Transverse colon (tissue), 4 donors: ENCODE data around the gene GJA5. TPM values are rescaled to one million over a fixed set of nuclear protein-coding genes. Genes with fewer than 3 reads are reported as not detected.

Experiments used
- DNase-seq: peaks from one replicate; pipeline ENCODE4 v3.0.0-alpha.2; 2019
- H3K27ac ChIP-seq, 4 donors: fragments of 200-600 bp; sonication (generic); 2 replicates each; pipeline ENCODE4 v1.5.1; 2016 to 2018; ENCODE audit warnings: inconsistent platforms in 4 of 4
- H3K27me3 ChIP-seq: fragments of 200-600 bp; sonication (generic); 2 replicates; pipeline ENCODE4 v1.5.1; 2017; ENCODE audit warnings: inconsistent platforms
- H3K36me3 ChIP-seq, 4 donors: fragments of 200-600 bp; sonication (generic); 2 replicates each; pipeline ENCODE4 v1.5.1; 2017 to 2019; ENCODE audit warnings: inconsistent platforms in 4 of 4
- H3K4me1 ChIP-seq, 4 donors: fragments of 200-600 bp; sonication (generic); 2 replicates each; pipeline ENCODE4 v1.5.1; 2017 to 2020; ENCODE audit warnings: inconsistent platforms in 4 of 4
- H3K4me3 ChIP-seq, 4 donors: fragments of 200-600 bp; sonication (generic); 1 replicate in 1 of 4; 2 replicates in 3 of 4; pipeline versions ENCODE4 v1.5.1 to v1.6.1; 2017 to 2019; ENCODE audit warnings: inconsistent platforms in 4 of 4
- H3K9me3 ChIP-seq, 2 donors: fragments of 200-600 bp; sonication (generic); 2 replicates each; pipeline ENCODE4 v1.5.1; 2017 to 2019; ENCODE audit warnings: inconsistent platforms in 2 of 2
- CTCF ChIP-seq, 5 experiments: fragments of 200-600 bp in 3 of 5; fragments of 450-650 bp in 2 of 5; sonication (generic) in 3 of 5; IDR thresholded peaks; 1 replicate in 2 of 5; 2 replicates in 3 of 5; pipeline ENCODE4 v1.5.1; 2016 to 2017; ENCODE audit warnings: antibody characterized with exemption in 5 of 5, inconsistent platforms in 3 of 5, mild to moderate bottlenecking in 2 of 5, moderate library complexity in 1 of 5
- EP300 ChIP-seq: sonication (generic); formaldehyde crosslinking; IDR thresholded peaks from one replicate; pipeline ENCODE4 v1.6.1; 2017; ENCODE audit warnings: antibody characterized with exemption, low read depth
- POLR2A ChIP-seq: fragments of 450-650 bp; IDR thresholded peaks from one replicate; pipeline ENCODE4 v1.6.1; 2016; ENCODE audit warnings: antibody characterized with exemption, mild to moderate bottlenecking, moderate library complexity
- POLR2AphosphoS5 ChIP-seq, 3 donors: sonication (generic); formaldehyde crosslinking; IDR thresholded peaks; one replicate each; pipeline ENCODE4 v1.6.1; 2016; ENCODE audit warnings: antibody characterized with exemption in 3 of 3
- WGBS, 2 donors: methylation state at CpG; one replicate each; pipeline ENCODE4 v1.1.5; 2018; ENCODE audit warnings: low coverage in 1 of 2; 5-methylcytosine and 5-hydroxymethylcytosine counted together
- in situ Hi-C, 4 donors: fragments of 200-750 bp; cut with MboI; loops; one replicate each; pipeline versions ENCODE4 v1.15.0 to v1.15.1; 2017; ENCODE audit warnings: low sequenced_read_pairs in 3 of 4, low pct_ligation_motif_present in 1 of 4, low pct_unique_long_range_greater_than_20kb in 1 of 4
- intact Hi-C: fragments of 100-400 bp; cut with DNase I; formaldehyde crosslinking; loops from one replicate; pipeline ENCODE4 v1.15.1; 2023; ENCODE audit warnings: low total_unique reads
- total RNA-seq, 4 donors: library from RNA; depleted of rRNA; stranded (reverse); fragments of >200 nt; gene quantifications; one replicate each; pipeline ENCODE4 v1.1.0, GENCODE V29; 2016

Gene GJA5
- total RNA-seq, 4 donors from 2014 or later: 0.75 to 119 (median 1.6) TPM

- Histone ChIP-seq H3K4me3 (no peak overlapping the region), H3K4me1 (no peaks in the 10 kb centered on the region), H3K9me3 (no peaks in the 10 kb centered on the region), H3K36me3 (no peaks in the 10 kb centered on the region), H3K27me3 (peaks cover 18% of the 10 kb centered on the region), H3K27ac (no peak overlapping the region)
- TF ChIP-seq POLR2A (no peak), CTCF (IDR thresholded peaks at IDR 0.05) (no peak), POLR2AphosphoS5 (IDR thresholded peaks at IDR 0.05) (no peak), EP300 (no peak)
- whole genome bisulfite sequencing, 2 donors: 88 to 92% methylated on average over 2 of the region's 2 CpGs
- no peak for DNase-seq
- intact Hi-C loops (no loop called here), in situ Hi-C loops (no loop called here)
Measured at GRCh38 chr1:147729315-147729714, 31.1 kb downstream of the GJA5 start.

GRCh38 chr1:147726168-147726567 lies 34.2 kb downstream of the GJA5 start:
- DNase-seq: no peak
- 52 to 65% methylated on average over 2 of the region's 2 CpGs for WGBS, 2 donors
- Histone ChIP-seq H3K36me3 (no peaks in the 10 kb centered on the region), H3K4me3 (no peak overlapping the region), H3K4me1 (peaks cover 0 to 3% (median 0%) of the 10 kb centered on the region in 4 donors), H3K27ac (no peak overlapping the region), H3K27me3 (peaks cover 17% of the 10 kb centered on the region), H3K9me3 (no peaks in the 10 kb centered on the region)
- in situ Hi-C loops (no loop called here), intact Hi-C loops (no loop called here)
- no peak for TF ChIP-seq POLR2AphosphoS5 (IDR thresholded peaks at IDR 0.05)
- no peak for TF ChIP-seq CTCF (IDR thresholded peaks at IDR 0.05)
- no peak for TF ChIP-seq EP300
- no peak for TF ChIP-seq POLR2A

GRCh38 chr1:147725685-147726084 lies 34.7 kb downstream of the GJA5 start:
- intact Hi-C loops: no loop called here
- TF ChIP-seq EP300 (no peak), POLR2AphosphoS5 (IDR thresholded peaks at IDR 0.05) (no peak), POLR2A (no peak), CTCF (IDR thresholded peaks at IDR 0.05) (no peak)
- H3K27me3 ChIP-seq: peaks cover 12% of the 10 kb centered on the region

GRCh38 chr1:147723691-147724323 lies 36.6 kb downstream of the GJA5 start:
- H3K4me3 ChIP-seq: no peak overlapping the region
- peaks cover 6% of the 10 kb centered on the region for H3K27me3 ChIP-seq
- DNase-seq: peak; percentile 14
- H3K4me1 ChIP-seq: peaks cover 0 to 3% (median 0%) of the 10 kb centered on the region in 4 donors
- H3K9me3 ChIP-seq: no peaks in the 10 kb centered on the region
- H3K36me3 ChIP-seq: no peaks in the 10 kb centered on the region
- peak; percentile 10 to 32 (median 27) for TF ChIP-seq CTCF (IDR thresholded peaks at IDR 0.05)
- no peak for TF ChIP-seq EP300
- intact Hi-C loops (no loop called here), in situ Hi-C loops (loop anchor here in 2 of 4 donors (25.0 kb wide), 1 partner anchor 163 kb away; no protein-coding TSS in a partner anchor)
- 28 to 39% methylated on average over 6 to 7 of the region's 7 CpGs for WGBS, 2 donors
- no peak overlapping the region for H3K27ac ChIP-seq

More at GRCh38 chr1:147725685-147726084, 34.7 kb downstream of the GJA5 start:
- H3K27ac ChIP-seq: no peak overlapping the region
- no peaks in the 10 kb centered on the region for H3K36me3 ChIP-seq
- peaks cover 0 to 3% (median 0%) of the 10 kb centered on the region in 4 donors for H3K4me1 ChIP-seq
- no peak for DNase-seq
- H3K4me3 ChIP-seq: no peak overlapping the region
- H3K9me3 ChIP-seq: no peaks in the 10 kb centered on the region
- in situ Hi-C loops: no loop called here
- 86 to 88% methylated on average over 3 of the region's 3 CpGs for WGBS, 2 donors
